CD14-positive monocyte (primary cell): Measurements from ENCODE around the gene GPR142. TPM values are rescaled to one million over a fixed set of nuclear protein-coding genes. Genes with fewer than 3 reads are reported as not detected.

ENCODE experiments used
- DNase-seq, 3 donors: peaks; one replicate each; pipeline ENCODE4 v3.0.0-alpha.2; 2011 to 2022
- H2AFZ ChIP-seq: 2 replicates; pipeline ENCODE4 v1.6.0; 2012; ENCODE audit warnings: mild to moderate bottlenecking, low read depth, low read length, inconsistent platforms; ENCODE audit not compliant: insufficient read depth, poor library complexity, severe bottlenecking
- H3K27ac ChIP-seq, 2 donors: 1 replicate in 1 of 2; 2 replicates in 1 of 2; pipeline ENCODE4 v1.5.1; 2012 to 2013; ENCODE audit warnings: low read length in 2 of 2, control low read depth in 1 of 2, inconsistent platforms in 1 of 2, low read depth in 1 of 2, mild to moderate bottlenecking in 1 of 2
- H3K27me3 ChIP-seq, 2 donors: one replicate each; pipeline versions ENCODE4 v1.6.0 to v1.6.1; 2011 to 2013; ENCODE audit warnings: low read length in 2 of 2; ENCODE audit not compliant: control insufficient read depth in 2 of 2, insufficient read depth in 2 of 2
- H3K36me3 ChIP-seq, 2 donors: replicated peaks in 1 of 2; 1 replicate in 1 of 2; 2 replicates in 1 of 2; pipeline versions ENCODE4 v1.5.1 to v1.6.1; 2012 to 2013; ENCODE audit warnings: low read length in 2 of 2, control low read depth in 1 of 2, inconsistent platforms in 1 of 2, mild to moderate bottlenecking in 1 of 2; ENCODE audit not compliant: insufficient read depth in 2 of 2, control insufficient read depth in 1 of 2
- H3K4me1 ChIP-seq, 2 donors: 1 replicate in 1 of 2; 2 replicates in 1 of 2; pipeline versions ENCODE4 v1.5.1 to v1.6.1; 2012 to 2013; ENCODE audit warnings: low read length in 2 of 2, control low read depth in 1 of 2, inconsistent platforms in 1 of 2, mild to moderate bottlenecking in 1 of 2, moderate library complexity in 1 of 2; ENCODE audit not compliant: insufficient read depth in 2 of 2, control insufficient read depth in 1 of 2
- H3K4me2 ChIP-seq: replicated peaks from 2 replicates; pipeline ENCODE3; 2012; ENCODE audit warnings: low read length, moderate library complexity, mild to moderate bottlenecking; ENCODE audit not compliant: poor library complexity, severe bottlenecking; ENCODE audit errors: extremely low read depth
- H3K4me3 ChIP-seq, 3 experiments: fragments of 200-600 bp in 1 of 3; sonication (generic) in 1 of 3; replicated peaks in 1 of 3; 1 replicate in 2 of 3; 2 replicates in 1 of 3; pipeline ENCODE4 v1.5.1; 2011 to 2013; ENCODE audit warnings: low read length in 3 of 3, mild to moderate bottlenecking in 3 of 3, control low read depth in 2 of 3, low read depth in 2 of 3, inconsistent platforms in 1 of 3, moderate library complexity in 1 of 3
- H3K79me2 ChIP-seq: 2 replicates; pipeline ENCODE4 v1.6.0; 2012; ENCODE audit warnings: mild to moderate bottlenecking, control low read depth, inconsistent platforms, low read length, moderate library complexity; ENCODE audit not compliant: insufficient read depth
- H3K9ac ChIP-seq: 2 replicates; pipeline ENCODE4 v1.6.0; 2017; ENCODE audit warnings: low read length, mild to moderate bottlenecking; ENCODE audit not compliant: insufficient read depth, poor library complexity, severe bottlenecking
- H3K9me3 ChIP-seq, 2 donors: replicated peaks in 1 of 2; 1 replicate in 1 of 2; 2 replicates in 1 of 2; pipeline versions ENCODE4 v1.5.1 to v1.6.1; 2012 to 2013; ENCODE audit warnings: low read length in 2 of 2, control low read depth in 1 of 2; ENCODE audit not compliant: control insufficient read depth in 1 of 2, insufficient read depth in 1 of 2
- H4K20me1 ChIP-seq: 2 replicates; pipeline ENCODE4 v1.6.0; 2012; ENCODE audit warnings: mild to moderate bottlenecking, low read length, control low read depth, moderate library complexity; ENCODE audit not compliant: insufficient read depth
- H3K27ac Mint-ChIP-seq, 7 donors: one replicate each; pipeline ENCODE4 v1.8.0; 2020; ENCODE audit warnings: mild to moderate bottlenecking in 7 of 7, mixed read lengths in 7 of 7, moderate library complexity in 6 of 7, inconsistent platforms in 2 of 7
- H3K27me3 Mint-ChIP-seq, 3 donors: one replicate each; pipeline ENCODE4 v1.8.0; 2021 to 2022; ENCODE audit warnings: low read depth in 3 of 3, mild to moderate bottlenecking in 3 of 3, mixed read lengths in 3 of 3, moderate library complexity in 3 of 3, inconsistent platforms in 1 of 3
- H3K36me3 Mint-ChIP-seq, 2 donors: one replicate each; pipeline ENCODE4 v1.8.0; 2020; ENCODE audit warnings: mixed read lengths in 2 of 2, inconsistent platforms in 1 of 2, mild to moderate bottlenecking in 1 of 2
- H3K4me1 Mint-ChIP-seq: one replicate; pipeline ENCODE4 v1.8.0; 2020; ENCODE audit warnings: mild to moderate bottlenecking, mixed read lengths
- H3K4me3 Mint-ChIP-seq, 2 donors: one replicate each; pipeline ENCODE4 v1.8.0; 2020; ENCODE audit warnings: mild to moderate bottlenecking in 2 of 2, mixed read lengths in 2 of 2, moderate library complexity in 1 of 2
- H3K9me3 Mint-ChIP-seq, 7 donors: one replicate each; pipeline ENCODE4 v1.8.0; 2020 to 2022; ENCODE audit warnings: mixed read lengths in 7 of 7, mild to moderate bottlenecking in 6 of 7, moderate library complexity in 6 of 7, inconsistent platforms in 2 of 7
- WGBS: methylation state at CpG from one replicate; pipeline ENCODE4 v1.1.5; 2013; ENCODE audit warnings: missing lambda C conversion rate; ENCODE audit not compliant: insufficient coverage; 5-methylcytosine and 5-hydroxymethylcytosine counted together
- intact Hi-C, 2 donors: fragments of 100-400 bp; cut with micrococcal nuclease; formaldehyde crosslinking; loops; one replicate each; pipeline versions ENCODE4 v1.15.0 to v1.15.1; 2023
- polyA plus RNA-seq, 3 donors: library from polyadenylated mRNA; depleted of rRNA in 1 of 3; unstranded in 2 of 3; stranded (reverse) in 1 of 3; fragments of 300-500 nt in 2 of 3; fragments of >200 nt in 1 of 3; fragmentation: Illumina TruSeq in 2 of 3; gene quantifications; 1 replicate in 2 of 3; 2 replicates in 1 of 3; pipeline ENCODE4 v1.2.3, GENCODE V29; 2012 to 2021
- TF ChIP-seq, protein P1 (sequence below): fragments of 200-600 bp; IDR thresholded peaks from one replicate; pipeline ENCODE4 v1.8.0; 2022; ENCODE audit warnings: antibody characterized with exemption, mild to moderate bottlenecking

The GPR142 gene
- polyA plus RNA-seq, 3 donors: not detected

DNA sequence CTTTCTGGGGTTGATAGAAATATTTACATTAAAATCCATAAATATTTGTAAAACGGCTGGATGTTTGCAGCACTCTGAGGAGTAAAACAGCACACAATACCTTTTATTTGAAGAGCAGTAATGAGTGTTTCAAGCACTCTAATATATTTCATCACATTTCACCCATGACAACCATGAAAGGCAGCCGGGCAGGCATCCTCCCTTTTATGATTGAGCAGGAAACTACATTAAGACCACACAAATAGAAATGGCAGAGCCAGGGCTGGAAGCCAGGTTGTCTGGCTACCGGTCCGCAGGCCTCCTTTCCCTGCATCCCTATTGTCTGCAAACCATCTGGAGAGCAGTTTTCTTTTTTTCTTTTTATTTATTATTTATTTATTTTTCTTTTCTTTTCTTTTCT, 41.5 kb downstream of the GPR142 start:
- peaks cover 8 to 12% (median 8%) of the 10 kb centered on the region in 3 donors for H3K27me3 Mint-ChIP-seq
- Histone ChIP-seq H4K20me1 (no peaks in the 10 kb centered on the region), H2AFZ (no peak overlapping the region), H3K9me3 (no peaks in the 10 kb centered on the region), H3K27me3 (no peaks in the 10 kb centered on the region), H3K27ac (no peak overlapping the region), H3K36me3 (no peaks in the 10 kb centered on the region), H3K4me2 (no peak overlapping the region), H3K4me1 (no peaks in the 10 kb centered on the region), H3K4me3 (no peak overlapping the region), H3K79me2 (no peaks in the 10 kb centered on the region), H3K9ac (no peak overlapping the region)
- intact Hi-C loops: no loop called here
- H3K9me3 Mint-ChIP-seq: peaks cover 0 to 6% (median 0%) of the 10 kb centered on the region in 7 donors
- no peak overlapping the region for H3K27ac Mint-ChIP-seq
- no peak overlapping the region for H3K4me3 Mint-ChIP-seq
- DNase-seq: no peak
- TF ChIP-seq, protein P1, sequence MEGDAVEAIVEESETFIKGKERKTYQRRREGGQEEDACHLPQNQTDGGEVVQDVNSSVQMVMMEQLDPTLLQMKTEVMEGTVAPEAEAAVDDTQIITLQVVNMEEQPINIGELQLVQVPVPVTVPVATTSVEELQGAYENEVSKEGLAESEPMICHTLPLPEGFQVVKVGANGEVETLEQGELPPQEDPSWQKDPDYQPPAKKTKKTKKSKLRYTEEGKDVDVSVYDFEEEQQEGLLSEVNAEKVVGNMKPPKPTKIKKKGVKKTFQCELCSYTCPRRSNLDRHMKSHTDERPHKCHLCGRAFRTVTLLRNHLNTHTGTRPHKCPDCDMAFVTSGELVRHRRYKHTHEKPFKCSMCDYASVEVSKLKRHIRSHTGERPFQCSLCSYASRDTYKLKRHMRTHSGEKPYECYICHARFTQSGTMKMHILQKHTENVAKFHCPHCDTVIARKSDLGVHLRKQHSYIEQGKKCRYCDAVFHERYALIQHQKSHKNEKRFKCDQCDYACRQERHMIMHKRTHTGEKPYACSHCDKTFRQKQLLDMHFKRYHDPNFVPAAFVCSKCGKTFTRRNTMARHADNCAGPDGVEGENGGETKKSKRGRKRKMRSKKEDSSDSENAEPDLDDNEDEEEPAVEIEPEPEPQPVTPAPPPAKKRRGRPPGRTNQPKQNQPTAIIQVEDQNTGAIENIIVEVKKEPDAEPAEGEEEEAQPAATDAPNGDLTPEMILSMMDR: no peak
- no peaks in the 10 kb centered on the region for H3K4me1 Mint-ChIP-seq
- WGBS: no CpG with 5 or more reads among the region's 4 CpGs
- no peaks in the 10 kb centered on the region for H3K36me3 Mint-ChIP-seq

GRCh38 chr17:74410001-74410443, 42.7 kb downstream of the GPR142 start:
- intact Hi-C loops: no loop called here
- Histone ChIP-seq H3K9ac (no peak overlapping the region), H3K9me3 (no peaks in the 10 kb centered on the region), H3K4me2 (no peak overlapping the region), H3K27me3 (no peaks in the 10 kb centered on the region), H2AFZ (no peak overlapping the region), H3K4me3 (no peak overlapping the region), H3K79me2 (no peaks in the 10 kb centered on the region), H3K36me3 (no peaks in the 10 kb centered on the region), H4K20me1 (no peaks in the 10 kb centered on the region), H3K4me1 (no peaks in the 10 kb centered on the region), H3K27ac (no peak overlapping the region)
- H3K27ac Mint-ChIP-seq: peak overlapping the region in 1 of 7 donors; percentile 50
- H3K4me3 Mint-ChIP-seq: no peak overlapping the region
- peaks cover 4 to 10% (median 8%) of the 10 kb centered on the region in 3 donors for H3K27me3 Mint-ChIP-seq
- H3K4me1 Mint-ChIP-seq: no peaks in the 10 kb centered on the region
- peaks cover 0 to 6% (median 0%) of the 10 kb centered on the region in 7 donors for H3K9me3 Mint-ChIP-seq
- no peaks in the 10 kb centered on the region for H3K36me3 Mint-ChIP-seq
- WGBS: 53% methylated on average over 4 of the region's 4 CpGs
- no peak for DNase-seq
- TF ChIP-seq, protein P1: no peak
